DMS53 treated with DMSO at 0.1 percent for 48 hours (cell line): Measurements from ENCODE around the gene PHC3.
A peak's percentile ranks its signal among the peaks of the same experiment; 100 is the strongest.

Experiments used
- DNase-seq: peaks from one replicate; lab custom pipeline; 2025; ENCODE audit not compliant: unreplicated experiment; lab: John Stamatoyannopoulos, UW

PHC3 gene

GRCh38 chr3:170044795-170045244, 136.7 kb downstream of the PHC3 start:
- no peak for DNase-seq

- no peak for DNase-seq
These were observed 137.3 kb downstream of the PHC3 start for GRCh38 chr3:170044271-170044670.

- DNase-seq = no peak
These were observed 138.0 kb downstream of the PHC3 start for GRCh38 chr3:170043506-170043905.

GRCh38 chr3:170040418-170040817, 141.1 kb downstream of the PHC3 start:
- no peak for DNase-seq

- DNase-seq = peak; percentile 32
These were observed 143.0 kb downstream of the PHC3 start for GRCh38 chr3:170038434-170039110.
